T-helper 2 cell treated with Interferon-gamma antibody and Interleukin-4, amounts not matched to agents 5 μg/mL and 100 μg/mL, for 36 hours (primary cell): ENCODE measurements around the gene MRC2.

ENCODE experiments used
- DNase-seq: peaks from one replicate; pipeline ENCODE4 v3.0.0; 2021; ENCODE audit warnings: low spot score
- H3K27ac Mint-ChIP-seq: one replicate; pipeline ENCODE4 v1.8.0; 2021; ENCODE audit warnings: mild to moderate bottlenecking, mixed read lengths
- H3K27me3 Mint-ChIP-seq: one replicate; pipeline ENCODE4 v1.8.0; 2021; ENCODE audit warnings: low read depth, mixed read lengths
- H3K36me3 Mint-ChIP-seq: one replicate; pipeline ENCODE4 v1.8.0; 2021; ENCODE audit warnings: low read depth, mixed read lengths
- H3K4me1 Mint-ChIP-seq: one replicate; pipeline ENCODE4 v1.8.0; 2021; ENCODE audit warnings: low read depth, mixed read lengths
- H3K4me3 Mint-ChIP-seq: one replicate; pipeline ENCODE4 v1.8.0; 2022; ENCODE audit warnings: mild to moderate bottlenecking, moderate library complexity, mixed read lengths
- H3K9me3 Mint-ChIP-seq: one replicate; pipeline ENCODE4 v1.8.0; 2021; ENCODE audit warnings: mixed read lengths

MRC2 gene

GRCh38 chr17:62670202-62670821 is 42.8 kb downstream of the MRC2 start:
- Mint-ChIP-seq H3K9me3 (no peaks in the 10 kb centered on the region), H3K27me3 (no peaks in the 10 kb centered on the region), H3K27ac (no peak overlapping the region), H3K4me3 (no peak overlapping the region), H3K4me1 (no peaks in the 10 kb centered on the region), H3K36me3 (no peaks in the 10 kb centered on the region)
- no peak for DNase-seq

GRCh38 chr17:62671553-62671952 is 44.1 kb downstream of the MRC2 start:
- Mint-ChIP-seq H3K4me1 (no peaks in the 10 kb centered on the region), H3K36me3 (no peaks in the 10 kb centered on the region), H3K27ac (no peak overlapping the region), H3K9me3 (no peaks in the 10 kb centered on the region), H3K4me3 (no peak overlapping the region), H3K27me3 (no peaks in the 10 kb centered on the region)
- DNase-seq = no peak

- no peak overlapping the region for H3K4me3 Mint-ChIP-seq
- H3K27me3 Mint-ChIP-seq = no peaks in the 10 kb centered on the region
Measured at GRCh38 chr17:62672957-62673356, 45.5 kb downstream of the MRC2 start.

GRCh38 chr17:62673614-62674362 is 46.3 kb downstream of the MRC2 start:
- Mint-ChIP-seq H3K4me3 (no peak overlapping the region), H3K9me3 (no peaks in the 10 kb centered on the region), H3K4me1 (no peaks in the 10 kb centered on the region), H3K36me3 (no peaks in the 10 kb centered on the region), H3K27ac (no peak overlapping the region), H3K27me3 (no peaks in the 10 kb centered on the region)
- DNase-seq = no peak

More at GRCh38 chr17:62672957-62673356, 45.5 kb downstream of the MRC2 start:
- Mint-ChIP-seq H3K4me1 (no peaks in the 10 kb centered on the region), H3K9me3 (no peaks in the 10 kb centered on the region), H3K36me3 (no peaks in the 10 kb centered on the region), H3K27ac (no peak overlapping the region)
- no peak for DNase-seq

GRCh38 chr17:62674363-62674739 is 46.9 kb downstream of the MRC2 start:
- H3K27ac Mint-ChIP-seq = no peak overlapping the region
- H3K4me3 Mint-ChIP-seq = no peak overlapping the region
- H3K9me3 Mint-ChIP-seq = no peaks in the 10 kb centered on the region
- H3K4me1 Mint-ChIP-seq = no peaks in the 10 kb centered on the region
- no peak for DNase-seq
- no peaks in the 10 kb centered on the region for H3K36me3 Mint-ChIP-seq
- H3K27me3 Mint-ChIP-seq = no peaks in the 10 kb centered on the region

GRCh38 chr17:62674841-62675240 is 47.4 kb downstream of the MRC2 start:
- Mint-ChIP-seq H3K4me3 (no peak overlapping the region), H3K36me3 (no peaks in the 10 kb centered on the region), H3K4me1 (no peaks in the 10 kb centered on the region)

GRCh38 chr17:62675260-62675659 is 47.8 kb downstream of the MRC2 start:
- Mint-ChIP-seq H3K36me3 (no peaks in the 10 kb centered on the region), H3K27me3 (no peaks in the 10 kb centered on the region), H3K4me3 (no peak overlapping the region), H3K27ac (no peak overlapping the region), H3K4me1 (no peaks in the 10 kb centered on the region), H3K9me3 (no peaks in the 10 kb centered on the region)
- no peak for DNase-seq

More at GRCh38 chr17:62674841-62675240, 47.4 kb downstream of the MRC2 start:
- Mint-ChIP-seq H3K27ac (no peak overlapping the region), H3K9me3 (no peaks in the 10 kb centered on the region), H3K27me3 (no peaks in the 10 kb centered on the region)
- DNase-seq = no peak

GRCh38 chr17:62675701-62676100 is 48.2 kb downstream of the MRC2 start:
- Mint-ChIP-seq H3K27me3 (no peaks in the 10 kb centered on the region), H3K4me3 (no peak overlapping the region), H3K4me1 (no peaks in the 10 kb centered on the region), H3K9me3 (no peaks in the 10 kb centered on the region), H3K27ac (no peak overlapping the region), H3K36me3 (no peaks in the 10 kb centered on the region)
- DNase-seq = no peak

- H3K27ac Mint-ChIP-seq = no peak overlapping the region
- no peaks in the 10 kb centered on the region for H3K9me3 Mint-ChIP-seq
- H3K4me3 Mint-ChIP-seq = no peak overlapping the region
- no peaks in the 10 kb centered on the region for H3K36me3 Mint-ChIP-seq
- DNase-seq = no peak
- no peaks in the 10 kb centered on the region for H3K27me3 Mint-ChIP-seq
- H3K4me1 Mint-ChIP-seq = no peaks in the 10 kb centered on the region
Measured at GRCh38 chr17:62676231-62676943, 48.9 kb downstream of the MRC2 start.

GRCh38 chr17:62676952-62677596 is 49.6 kb downstream of the MRC2 start:
- no peak for DNase-seq
- no peaks in the 10 kb centered on the region for H3K9me3 Mint-ChIP-seq
- no peak overlapping the region for H3K27ac Mint-ChIP-seq
- no peaks in the 10 kb centered on the region for H3K4me1 Mint-ChIP-seq
- H3K27me3 Mint-ChIP-seq = no peaks in the 10 kb centered on the region
- H3K36me3 Mint-ChIP-seq = no peaks in the 10 kb centered on the region
- no peak overlapping the region for H3K4me3 Mint-ChIP-seq

GRCh38 chr17:62678214-62678919 is 50.9 kb downstream of the MRC2 start:
- no peak overlapping the region for H3K27ac Mint-ChIP-seq
- H3K9me3 Mint-ChIP-seq = no peaks in the 10 kb centered on the region
- no peaks in the 10 kb centered on the region for H3K4me1 Mint-ChIP-seq
- H3K36me3 Mint-ChIP-seq = no peaks in the 10 kb centered on the region
- no peaks in the 10 kb centered on the region for H3K27me3 Mint-ChIP-seq
- no peak for DNase-seq
- no peak overlapping the region for H3K4me3 Mint-ChIP-seq

GRCh38 chr17:62679866-62680377 is 52.5 kb downstream of the MRC2 start:
- Mint-ChIP-seq H3K27me3 (no peaks in the 10 kb centered on the region), H3K9me3 (no peaks in the 10 kb centered on the region), H3K4me1 (no peaks in the 10 kb centered on the region), H3K36me3 (no peaks in the 10 kb centered on the region), H3K4me3 (no peak overlapping the region), H3K27ac (no peak overlapping the region)
- DNase-seq = no peak

- H3K4me3 Mint-ChIP-seq = no peak overlapping the region
Measured at GRCh38 chr17:62680541-62681052, 53.1 kb downstream of the MRC2 start.

More at GRCh38 chr17:62680541-62681052, 53.1 kb downstream of the MRC2 start:
- Mint-ChIP-seq H3K27me3 (no peaks in the 10 kb centered on the region), H3K36me3 (no peaks in the 10 kb centered on the region), H3K27ac (no peak overlapping the region), H3K4me1 (no peaks in the 10 kb centered on the region), H3K9me3 (no peaks in the 10 kb centered on the region)
- DNase-seq = no peak
